Right renal pelvis (tissue), 4 donors: ENCODE data around the gene TMTC2. TPM values are rescaled to one million over a fixed set of nuclear protein-coding genes. Genes with fewer than 3 reads are reported as not detected.
"Not testable (repeated sequence)": the region's sequence is repeated elsewhere in the genome, so short reads cannot be mapped to it uniquely, and the experiment has no call there.

Experiments
- DNase-seq, 4 donors: peaks; one replicate each; pipeline ENCODE4 v3.0.0-alpha.2; 2013; ENCODE audit warnings: low read depth in 4 of 4, low spot score in 3 of 4, missing footprints in 1 of 4
- polyA plus RNA-seq, 4 donors: library from polyadenylated mRNA; unstranded; fragments of 120-200 nt; gene quantifications; one replicate each; pipeline ENCODE4 v1.2.1, GENCODE V29; 2013; ENCODE audit not compliant: insufficient read length in 4 of 4

Gene TMTC2
- polyA plus RNA-seq, 4 donors, result 35.9 to 42.2 (median 38.1) TPM

- DNase-seq, result no peak
These were observed 94.7 kb downstream of the TMTC2 start for GRCh38 chr12:82781309-82781997.

GRCh38 chr12:82783435-82783834 lies 96.7 kb downstream of the TMTC2 start:
- no peak for DNase-seq

- no peak for DNase-seq
These were observed 100.3 kb downstream of the TMTC2 start for GRCh38 chr12:82787016-82787415.

GRCh38 chr12:82788594-82788993 lies 101.9 kb downstream of the TMTC2 start:
- DNase-seq, result no peak

GRCh38 chr12:82789674-82790073 lies 103.0 kb downstream of the TMTC2 start:
- DNase-seq, result no peak

GRCh38 chr12:82793751-82794281 lies 107.1 kb downstream of the TMTC2 start:
- DNase-seq, result no peak

GRCh38 chr12:82797480-82797879 lies 110.8 kb downstream of the TMTC2 start:
- no peak for DNase-seq

GRCh38 chr12:82800185-82800584 lies 113.5 kb downstream of the TMTC2 start:
- DNase-seq, result no peak

GRCh38 chr12:82801951-82802610 lies 115.4 kb downstream of the TMTC2 start:
- no peak for DNase-seq

- DNase-seq, result no peak
These were observed 116.5 kb downstream of the TMTC2 start for GRCh38 chr12:82803201-82803600.

- DNase-seq, result no peak
These were observed 117.9 kb downstream of the TMTC2 start for GRCh38 chr12:82804601-82805000.

GRCh38 chr12:82805004-82805403 lies 118.3 kb downstream of the TMTC2 start:
- DNase-seq, result not testable (repeated sequence)

- no peak for DNase-seq
These were observed 119.2 kb downstream of the TMTC2 start for GRCh38 chr12:82805812-82806497.

GRCh38 chr12:82807132-82807737 lies 120.5 kb downstream of the TMTC2 start:
- DNase-seq, result no peak

- no peak for DNase-seq
These were observed 123.9 kb downstream of the TMTC2 start for GRCh38 chr12:82810568-82810967.

- DNase-seq, result no peak
These were observed 130.7 kb downstream of the TMTC2 start for GRCh38 chr12:82817368-82817767.

GRCh38 chr12:82818271-82819035 lies 131.7 kb downstream of the TMTC2 start:
- DNase-seq, result no peak

GRCh38 chr12:82826505-82826904 lies 139.8 kb downstream of the TMTC2 start:
- no peak for DNase-seq

GRCh38 chr12:82832096-82832495 lies 145.4 kb downstream of the TMTC2 start:
- DNase-seq, result no peak

- DNase-seq, result no peak
These were observed 146.3 kb downstream of the TMTC2 start for GRCh38 chr12:82832981-82833380.
